K562 (cell line): Measurements from ENCODE around the gene ZNF649. TPM values are rescaled to one million over a fixed set of nuclear protein-coding genes. Genes with fewer than 3 reads are reported as not detected.
A peak's percentile ranks its signal among the peaks of the same experiment; 100 is the strongest.

Experiments
- BACH1 ChIP-seq: fragments of 200-800 bp; sonication (Bioruptor generic); IDR thresholded peaks from 2 replicates; pipeline ENCODE4 v1.6.1; 2016; ENCODE audit warnings: missing genetic modification characterization, missing compliant biosample characterization
- BMI1 ChIP-seq: fragments of 150-350 bp; IDR thresholded peaks from 2 replicates; pipeline ENCODE4 v1.6.1; 2014; ENCODE audit warnings: low read length
- CEBPG ChIP-seq, 3 experiments: fragments of 200-800 bp in 1 of 3; sonication (Bioruptor generic) in 1 of 3; sonication (generic) in 1 of 3; formaldehyde crosslinking in 1 of 3; IDR thresholded peaks in 2 of 3; conservative IDR thresholded peaks in 1 of 3; 2 replicates each; pipeline versions ENCODE4 v1.6.1 to v1.8.0; 2016 to 2022; ENCODE audit warnings: missing compliant biosample characterization in 2 of 3, missing genetic modification characterization in 2 of 3, mild to moderate bottlenecking in 1 of 3, missing genetic modification reagents in 1 of 3
- CREB1 ChIP-seq, 2 experiments: sonication (generic) in 1 of 2; formaldehyde crosslinking in 1 of 2; IDR thresholded peaks; 2 replicates each; pipeline versions ENCODE4 v1.6.1 to v1.8.0; 2012 to 2022; ENCODE audit warnings: inconsistent platforms in 1 of 2, mild to moderate bottlenecking in 1 of 2, missing genetic modification reagents in 1 of 2, moderate library complexity in 1 of 2
- FOXJ3 ChIP-seq: sonication (generic); formaldehyde crosslinking; IDR thresholded peaks from 2 replicates; pipeline ENCODE4 v1.4.0; 2020; ENCODE audit warnings: mild to moderate bottlenecking, missing genetic modification reagents
- FOXP1 ChIP-seq: sonication (generic); formaldehyde crosslinking; IDR thresholded peaks from 2 replicates; pipeline ENCODE4 v1.8.0; 2022; ENCODE audit warnings: mild to moderate bottlenecking, missing genetic modification reagents
- HCFC1 ChIP-seq: IDR thresholded peaks from 2 replicates; pipeline ENCODE4 v1.6.1; 2012; ENCODE audit warnings: low read depth, low read length, improper control_type of control experiment
- KDM5B ChIP-seq: fragments of 200-600 bp; sonication (generic); IDR thresholded peaks from 2 replicates; pipeline ENCODE4 v1.6.1; 2012; ENCODE audit warnings: low read depth, mild to moderate bottlenecking, moderate library complexity, low read length, control low read depth, inconsistent platforms; ENCODE audit not compliant: insufficient replicate concordance
- LCOR ChIP-seq: sonication (generic); formaldehyde crosslinking; IDR thresholded peaks from 2 replicates; pipeline ENCODE4 v1.8.0; 2022; ENCODE audit warnings: mild to moderate bottlenecking, missing genetic modification reagents
- POLR2A ChIP-seq: fragments of 450-650 bp; conservative IDR thresholded peaks from 2 replicates; pipeline ENCODE4 v1.6.1; 2016
- SNRNP70 ChIP-seq: fragments of 200-400 bp; formaldehyde crosslinking; optimal IDR thresholded peaks from 2 replicates; pipeline ENCODE3; 2017; ENCODE audit warnings: low read depth, low read length
- SRSF9 ChIP-seq: fragments of 200-400 bp; formaldehyde crosslinking; IDR thresholded peaks from 2 replicates; pipeline ENCODE4 v1.6.1; 2017; ENCODE audit warnings: low read depth, low read length, borderline replicate concordance
- polyA plus RNA-seq, 8 experiments: library from polyadenylated mRNA; depleted of rRNA in 4 of 8; stranded (reverse) in 5 of 8; unstranded in 3 of 8; fragments of >200 nt; fragmentation: Nextera tagmentation in 2 of 8; fragmentation: Illumina TruSeq in 1 of 8; extraction: Ambion mirVana in 2 of 8; extraction: Trizol in 1 of 8; gene quantifications; 2 replicates each; pipeline versions ENCODE4 v1.2.1 to v1.2.3, GENCODE V29; 2011 to 2014; ENCODE audit warnings: inconsistent platforms in 1 of 8, missing spikeins in 1 of 8
- total RNA-seq, 7 experiments: library from RNA; depleted of rRNA in 6 of 7; stranded (reverse); fragments of >200 nt in 6 of 7; fragmentation: Illumina TruSeq in 2 of 7; extraction: Trizol in 2 of 7; gene quantifications; 2 replicates each; pipeline versions ENCODE4 v1.2.1 to v1.2.3, GENCODE V29; 2011 to 2021; ENCODE audit warnings: low replicate concordance in 1 of 7
- TF ChIP-seq, protein P1 (sequence below), 3 experiments: IDR thresholded peaks in 2 of 3; conservative IDR thresholded peaks in 1 of 3; 2 replicates each; pipeline ENCODE4 v1.5.1; 2011 to 2012; ENCODE audit warnings: low read length in 3 of 3, mild to moderate bottlenecking in 3 of 3, control low read depth in 2 of 3, improper control_type of control experiment in 1 of 3, inconsistent platforms in 1 of 3, low read depth in 1 of 3, mixed read lengths in 1 of 3, moderate library complexity in 1 of 3; ENCODE audit not compliant: insufficient read depth in 2 of 3
- TF ChIP-seq, protein P2 (sequence below): fragments of 250-450 bp; sonication (Bioruptor Pico); IDR thresholded peaks from 2 replicates; pipeline ENCODE4 v1.4.0; 2020
- TF ChIP-seq, protein P3 (sequence below): fragments of 450-650 bp; IDR thresholded peaks from 2 replicates; pipeline ENCODE4 v1.7.1; 2018; ENCODE audit warnings: mild to moderate bottlenecking, low read depth; ENCODE audit not compliant: partially characterized antibody
- TF ChIP-seq, protein P4 (sequence below), 2 experiments: IDR thresholded peaks in 1 of 2; conservative IDR thresholded peaks in 1 of 2; 2 replicates each; pipeline ENCODE4 v1.6.1; 2016; ENCODE audit warnings: low read depth in 2 of 2, mild to moderate bottlenecking in 1 of 2, missing compliant biosample characterization in 1 of 2, missing genetic modification characterization in 1 of 2, moderate library complexity in 1 of 2

Gene ZNF649
- total and polyA plus RNA-seq, 9 of the 15 experiments (the other 6 are each of a cell fraction or from before 2014, with no cell fraction given) = 1.4 to 14.9 (median 8.3) TPM

DNA sequence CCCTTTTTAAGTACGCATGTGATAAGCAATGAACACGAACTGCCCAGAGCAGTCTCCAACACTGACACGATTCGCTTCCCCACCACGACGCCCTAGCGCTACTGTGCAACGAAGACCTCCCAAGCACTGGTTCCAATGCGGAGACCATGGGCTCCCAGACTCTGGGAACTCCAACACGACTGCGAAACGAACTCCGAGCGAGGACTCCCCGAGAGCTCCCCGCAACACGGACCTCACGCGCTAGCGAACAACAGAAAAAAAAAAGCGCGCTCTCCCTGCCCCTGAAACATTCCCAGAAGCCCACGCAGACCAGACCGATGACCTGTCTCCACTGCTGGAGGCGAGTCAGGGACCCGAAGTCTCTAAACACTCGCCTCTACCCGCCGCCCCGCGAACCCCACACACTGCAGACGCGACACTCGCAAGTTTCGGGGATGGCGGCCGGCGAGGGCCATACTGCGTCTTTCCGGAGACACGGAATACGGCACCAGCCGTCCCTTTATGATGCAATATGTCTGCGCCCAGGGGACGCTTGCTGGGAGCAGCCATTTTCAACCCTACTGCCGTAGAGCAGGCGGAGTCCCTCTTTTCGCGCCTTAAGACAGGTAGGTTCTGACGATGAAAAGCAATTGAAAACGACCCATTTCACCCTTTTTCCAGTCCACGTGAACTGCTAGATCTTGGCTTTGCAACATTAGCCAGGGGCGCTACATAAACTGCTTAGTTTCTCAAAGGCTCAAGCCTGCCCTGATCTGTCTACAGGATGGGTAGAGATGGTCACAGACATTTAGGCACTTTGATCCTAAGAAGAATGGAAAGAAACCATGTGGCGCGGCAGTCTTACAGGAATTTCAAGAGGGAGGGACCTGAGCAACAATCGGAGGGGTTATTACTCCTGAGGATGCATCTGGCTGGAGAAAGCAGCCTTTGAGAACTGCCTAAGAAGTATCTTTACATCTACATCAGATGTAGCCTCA is 17.0 kb downstream of the ZNF649 start, which contains the start of gene ZNF577 (continued):
- TF ChIP-seq, protein P1, sequence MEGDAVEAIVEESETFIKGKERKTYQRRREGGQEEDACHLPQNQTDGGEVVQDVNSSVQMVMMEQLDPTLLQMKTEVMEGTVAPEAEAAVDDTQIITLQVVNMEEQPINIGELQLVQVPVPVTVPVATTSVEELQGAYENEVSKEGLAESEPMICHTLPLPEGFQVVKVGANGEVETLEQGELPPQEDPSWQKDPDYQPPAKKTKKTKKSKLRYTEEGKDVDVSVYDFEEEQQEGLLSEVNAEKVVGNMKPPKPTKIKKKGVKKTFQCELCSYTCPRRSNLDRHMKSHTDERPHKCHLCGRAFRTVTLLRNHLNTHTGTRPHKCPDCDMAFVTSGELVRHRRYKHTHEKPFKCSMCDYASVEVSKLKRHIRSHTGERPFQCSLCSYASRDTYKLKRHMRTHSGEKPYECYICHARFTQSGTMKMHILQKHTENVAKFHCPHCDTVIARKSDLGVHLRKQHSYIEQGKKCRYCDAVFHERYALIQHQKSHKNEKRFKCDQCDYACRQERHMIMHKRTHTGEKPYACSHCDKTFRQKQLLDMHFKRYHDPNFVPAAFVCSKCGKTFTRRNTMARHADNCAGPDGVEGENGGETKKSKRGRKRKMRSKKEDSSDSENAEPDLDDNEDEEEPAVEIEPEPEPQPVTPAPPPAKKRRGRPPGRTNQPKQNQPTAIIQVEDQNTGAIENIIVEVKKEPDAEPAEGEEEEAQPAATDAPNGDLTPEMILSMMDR (IDR thresholded peaks at IDR 0.05 in 2 of 3, conservative IDR thresholded peaks at IDR 0.05 in 1 of 3; ENCODE audit: insufficient read depth in 2 of 3, low read depth in 1 of 3, low read length in 3 of 3) = no peak
- TF ChIP-seq POLR2A (no peak), BMI1 (no peak), SRSF9 (no peak), SNRNP70 (no peak), FOXJ3 (no peak), FOXP1 (CRISPR knock-in tag) (0 out of 2 replicates have a peak, but pooled peaks have one; percentile 43), CREB1 (IDR thresholded peaks at IDR 0.05) (no peak), CREB1 (CRISPR knock-in tag; IDR thresholded peaks at IDR 0.05) (peak; percentile 92), CEBPG (CRISPR knock-in tag; IDR thresholded peaks at IDR 0.05) (peak; percentile 90), CEBPG (tag; conservative IDR thresholded peaks at IDR 0.05 in 1 of 2, IDR thresholded peaks at IDR 0.05 in 1 of 2) (peak; percentile 50 to 81), BACH1 (tag) (no peak), KDM5B (peak; percentile 51), HCFC1 (0 out of 2 replicates have a peak, but pooled peaks have one; percentile 23), LCOR (CRISPR knock-in tag) (peak; percentile 59; the same call in 1 of the 2 replicates)
- TF ChIP-seq, protein P2, sequence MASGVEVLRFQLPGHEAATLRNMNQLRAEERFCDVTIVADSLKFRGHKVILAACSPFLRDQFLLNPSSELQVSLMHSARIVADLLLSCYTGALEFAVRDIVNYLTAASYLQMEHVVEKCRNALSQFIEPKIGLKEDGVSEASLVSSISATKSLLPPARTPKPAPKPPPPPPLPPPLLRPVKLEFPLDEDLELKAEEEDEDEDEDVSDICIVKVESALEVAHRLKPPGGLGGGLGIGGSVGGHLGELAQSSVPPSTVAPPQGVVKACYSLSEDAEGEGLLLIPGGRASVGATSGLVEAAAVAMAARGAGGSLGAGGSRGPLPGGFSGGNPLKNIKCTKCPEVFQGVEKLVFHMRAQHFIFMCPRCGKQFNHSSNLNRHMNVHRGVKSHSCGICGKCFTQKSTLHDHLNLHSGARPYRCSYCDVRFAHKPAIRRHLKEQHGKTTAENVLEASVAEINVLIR (CRISPR knock-in tag) = no peak
- TF ChIP-seq, protein P3, sequence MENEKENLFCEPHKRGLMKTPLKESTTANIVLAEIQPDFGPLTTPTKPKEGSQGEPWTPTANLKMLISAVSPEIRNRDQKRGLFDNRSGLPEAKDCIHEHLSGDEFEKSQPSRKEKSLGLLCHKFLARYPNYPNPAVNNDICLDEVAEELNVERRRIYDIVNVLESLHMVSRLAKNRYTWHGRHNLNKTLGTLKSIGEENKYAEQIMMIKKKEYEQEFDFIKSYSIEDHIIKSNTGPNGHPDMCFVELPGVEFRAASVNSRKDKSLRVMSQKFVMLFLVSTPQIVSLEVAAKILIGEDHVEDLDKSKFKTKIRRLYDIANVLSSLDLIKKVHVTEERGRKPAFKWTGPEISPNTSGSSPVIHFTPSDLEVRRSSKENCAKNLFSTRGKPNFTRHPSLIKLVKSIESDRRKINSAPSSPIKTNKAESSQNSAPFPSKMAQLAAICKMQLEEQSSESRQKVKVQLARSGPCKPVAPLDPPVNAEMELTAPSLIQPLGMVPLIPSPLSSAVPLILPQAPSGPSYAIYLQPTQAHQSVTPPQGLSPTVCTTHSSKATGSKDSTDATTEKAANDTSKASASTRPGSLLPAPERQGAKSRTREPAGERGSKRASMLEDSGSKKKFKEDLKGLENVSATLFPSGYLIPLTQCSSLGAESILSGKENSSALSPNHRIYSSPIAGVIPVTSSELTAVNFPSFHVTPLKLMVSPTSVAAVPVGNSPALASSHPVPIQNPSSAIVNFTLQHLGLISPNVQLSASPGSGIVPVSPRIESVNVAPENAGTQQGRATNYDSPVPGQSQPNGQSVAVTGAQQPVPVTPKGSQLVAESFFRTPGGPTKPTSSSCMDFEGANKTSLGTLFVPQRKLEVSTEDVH = no peak
- TF ChIP-seq, protein P4, sequence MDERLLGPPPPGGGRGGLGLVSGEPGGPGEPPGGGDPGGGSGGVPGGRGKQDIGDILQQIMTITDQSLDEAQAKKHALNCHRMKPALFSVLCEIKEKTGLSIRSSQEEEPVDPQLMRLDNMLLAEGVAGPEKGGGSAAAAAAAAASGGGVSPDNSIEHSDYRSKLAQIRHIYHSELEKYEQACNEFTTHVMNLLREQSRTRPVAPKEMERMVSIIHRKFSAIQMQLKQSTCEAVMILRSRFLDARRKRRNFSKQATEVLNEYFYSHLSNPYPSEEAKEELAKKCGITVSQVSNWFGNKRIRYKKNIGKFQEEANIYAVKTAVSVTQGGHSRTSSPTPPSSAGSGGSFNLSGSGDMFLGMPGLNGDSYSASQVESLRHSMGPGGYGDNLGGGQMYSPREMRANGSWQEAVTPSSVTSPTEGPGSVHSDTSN (CRISPR knock-in tag; IDR thresholded peaks at IDR 0.05; ENCODE audit: low read depth) = no peak
- TF ChIP-seq, protein P4 (tag; conservative IDR thresholded peaks at IDR 0.05; ENCODE audit: low read depth) = no peak
